GM19467 (cell line): ENCODE data around the gene NDUFB3.
"Not testable (repeated sequence)": the region's sequence is repeated elsewhere in the genome, so short reads cannot be mapped to it uniquely, and the experiment has no call there.

Source experiments
- ATAC-seq: cut with Tn5 transposase; IDR thresholded peaks from one replicate; pipeline ENCODE4 v1.9.1; 2021; ENCODE audit warnings: mild to moderate bottlenecking, moderate library complexity; ENCODE audit not compliant: unreplicated experiment

NDUFB3 gene

DNA sequence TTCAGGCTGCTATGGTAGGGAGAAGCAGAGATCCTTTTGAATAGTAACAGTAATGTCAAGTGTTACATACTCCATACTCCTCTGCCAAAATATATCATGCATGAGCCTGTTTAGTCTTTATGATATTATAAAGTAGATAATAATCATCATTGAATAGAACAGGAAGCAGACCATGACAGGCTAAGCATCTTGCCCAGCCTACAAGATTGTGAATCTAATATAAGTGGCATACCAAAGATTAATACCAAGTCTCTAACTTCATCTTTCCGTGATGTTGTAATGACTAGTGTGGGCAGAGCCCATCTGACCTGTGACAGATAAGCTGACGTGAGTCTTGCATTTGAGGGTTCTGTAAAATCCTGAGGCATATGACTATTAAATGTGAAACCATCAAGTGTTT lies 13.1 kb downstream of the NDUFB3 start:
- ATAC-seq = no peak

DNA sequence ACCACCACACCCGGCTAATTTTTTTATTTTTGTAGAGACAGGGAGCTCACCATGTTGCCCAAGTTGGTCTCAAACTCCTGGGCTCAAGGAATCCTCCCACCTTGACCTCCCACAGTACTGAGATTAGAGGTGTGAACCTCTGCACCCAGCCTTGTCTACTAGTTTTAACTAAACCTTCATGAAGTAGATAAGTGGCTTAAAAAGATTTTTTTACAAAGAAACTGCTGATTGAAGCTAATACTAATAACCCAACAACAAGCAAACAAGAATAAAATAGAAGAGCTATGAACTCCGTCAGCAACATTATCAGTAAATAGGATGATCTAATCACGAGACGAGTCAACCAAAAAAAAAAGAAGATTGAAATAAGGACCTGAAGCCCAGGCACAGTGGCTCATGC lies 18.8 kb downstream of the NDUFB3 start:
- no peak for ATAC-seq

DNA sequence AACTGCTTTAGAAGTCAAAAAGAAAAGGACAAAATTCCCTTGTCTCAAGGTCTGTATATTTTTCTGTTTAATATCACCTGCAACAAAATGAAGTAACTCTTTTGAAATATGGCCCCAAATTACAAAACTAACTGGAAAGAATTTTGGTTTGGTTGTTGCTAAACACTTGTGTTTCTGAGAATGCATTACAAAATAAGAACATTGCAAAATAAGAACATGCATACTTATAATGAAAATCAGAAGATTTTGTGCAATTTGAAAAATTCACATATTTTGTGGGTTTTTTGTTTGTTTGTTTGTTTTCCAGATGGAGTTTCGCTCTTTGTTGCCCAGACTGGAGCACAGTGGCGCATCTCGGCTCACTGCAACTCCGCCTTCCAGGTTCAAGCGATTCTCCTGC lies 21.8 kb downstream of the NDUFB3 start:
- no peak for ATAC-seq

DNA sequence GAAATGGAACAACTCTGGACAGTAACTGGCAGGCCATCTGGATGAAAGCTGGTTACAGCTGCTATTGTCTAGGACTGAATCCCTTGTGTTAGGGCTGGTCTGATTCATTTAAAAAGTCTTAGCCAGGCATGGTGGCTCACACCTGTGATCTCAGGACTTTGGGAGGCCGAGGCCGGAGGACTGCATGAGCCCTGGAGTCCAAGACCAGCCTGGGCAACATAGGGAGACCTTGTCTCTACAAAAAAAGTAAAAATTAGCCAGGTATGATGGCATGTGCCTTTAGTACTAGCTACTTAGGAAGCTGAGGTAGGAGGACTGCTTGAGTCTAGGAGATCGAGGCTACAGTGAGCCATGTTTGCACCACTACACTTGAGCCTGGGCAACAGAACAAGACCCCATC lies 28.7 kb downstream of the NDUFB3 start:
- no peak for ATAC-seq

DNA sequence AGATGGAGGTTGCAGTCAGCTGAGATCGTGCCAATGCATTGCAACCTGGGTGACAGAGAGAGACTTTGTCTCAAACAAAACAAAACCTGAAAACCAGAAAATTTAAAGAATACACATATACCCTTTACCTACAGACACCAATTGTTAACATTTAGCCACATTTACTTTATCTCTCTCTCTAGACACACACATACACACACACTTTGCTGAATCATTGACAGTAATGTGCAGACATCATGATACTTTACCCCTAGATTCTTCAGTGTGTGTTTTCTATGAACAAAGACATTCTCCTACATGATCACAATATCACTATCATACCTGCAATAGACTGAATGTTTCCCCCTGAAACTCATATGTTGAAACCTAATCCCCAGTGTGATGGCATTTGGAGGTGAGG lies 34.0 kb downstream of the NDUFB3 start:
- ATAC-seq = no peak

DNA sequence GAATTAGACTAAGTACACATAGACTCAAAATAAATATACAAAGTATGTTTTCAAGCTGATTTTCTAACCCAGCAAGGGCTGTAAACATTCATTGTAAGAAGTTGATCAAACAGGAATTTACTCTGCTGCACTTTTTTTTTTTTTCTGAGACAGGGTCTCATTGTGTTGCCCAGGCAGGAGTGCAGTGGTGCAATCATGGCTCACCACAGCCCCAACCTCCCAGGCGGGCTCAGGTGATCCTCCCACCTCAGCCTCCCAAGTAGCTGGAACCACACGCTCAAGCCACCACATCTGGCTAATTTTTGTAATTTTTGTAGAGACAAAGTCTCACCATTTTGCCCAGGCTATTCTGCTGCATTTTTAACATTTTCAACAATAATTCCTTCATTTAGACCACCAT lies 35.8 kb downstream of the NDUFB3 start:
- no peak for ATAC-seq

DNA sequence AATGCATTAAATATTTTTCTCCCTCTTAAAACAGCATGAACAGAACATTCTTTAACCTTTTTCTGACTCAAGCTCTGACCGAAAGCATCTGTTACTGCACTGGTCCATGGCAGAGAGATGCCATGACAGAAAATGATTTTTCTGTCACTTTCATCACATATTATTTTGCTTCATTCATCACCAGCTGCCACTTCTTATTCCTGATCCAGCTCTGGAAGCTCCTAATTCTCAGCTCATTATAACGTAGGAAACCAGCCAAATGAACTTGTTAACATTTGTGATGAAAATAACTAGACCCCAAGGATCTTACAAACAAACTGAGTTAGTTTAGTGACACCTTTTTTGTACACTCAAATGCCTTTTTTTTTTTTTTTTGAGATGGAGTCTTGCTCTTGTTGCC lies 36.5 kb downstream of the NDUFB3 start:
- no peak for ATAC-seq

DNA sequence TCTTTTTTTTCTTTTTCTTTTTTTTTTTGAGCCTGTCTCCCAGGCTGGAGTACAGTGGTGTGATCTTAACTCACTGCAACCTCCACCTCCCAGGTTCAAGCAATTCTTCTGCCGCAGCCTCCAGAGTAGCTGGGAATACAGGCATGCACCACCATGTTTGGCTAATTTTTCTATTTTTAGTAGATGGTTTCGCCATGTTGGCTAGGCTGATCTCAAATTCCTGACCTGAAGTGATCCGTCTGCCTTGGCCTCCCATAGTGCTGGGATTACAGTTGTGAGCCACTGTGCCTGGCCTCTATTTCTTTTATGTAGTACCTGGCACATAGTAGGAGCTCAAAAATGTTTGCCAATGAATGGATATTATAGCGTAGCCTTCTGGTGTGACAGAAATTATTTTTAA lies 37.4 kb downstream of the NDUFB3 start:
- no peak for ATAC-seq

DNA sequence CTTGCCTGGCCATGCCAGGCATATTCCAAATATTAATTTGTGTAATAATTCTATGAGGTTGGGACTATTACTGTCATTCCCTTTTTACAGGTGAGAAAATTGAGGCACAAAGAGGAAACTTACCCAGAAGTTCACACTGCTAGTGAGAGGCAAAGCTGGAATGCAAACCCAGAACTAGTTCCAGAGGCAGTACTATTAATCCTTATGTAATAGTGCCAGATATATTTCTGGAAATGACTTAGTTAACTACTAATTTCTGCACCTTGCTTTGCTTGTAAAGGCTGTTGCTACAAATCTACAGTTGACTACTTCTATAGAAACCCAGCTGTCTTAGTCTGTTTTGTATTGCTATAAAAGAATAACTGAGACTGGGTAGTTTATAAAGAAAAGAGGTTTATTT lies 38.8 kb downstream of the NDUFB3 start:
- ATAC-seq = no peak

DNA sequence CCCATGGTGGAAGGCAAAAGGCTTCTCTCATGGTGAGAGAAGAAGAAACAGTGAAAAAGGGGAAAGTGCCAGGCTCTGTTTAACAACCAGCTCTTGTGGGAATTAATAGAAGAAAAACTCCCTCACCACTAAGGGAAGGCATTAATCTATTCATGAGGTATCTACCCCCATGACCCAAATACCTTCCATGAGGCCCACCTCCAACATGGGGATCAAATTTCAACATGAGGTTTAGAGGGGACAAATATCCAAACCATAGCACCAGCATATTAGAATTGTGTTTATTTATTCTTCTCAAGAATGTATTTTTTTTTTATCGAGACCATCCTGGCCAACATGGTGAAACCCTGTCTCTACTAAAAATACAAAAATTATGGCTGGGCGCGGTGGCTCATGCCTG lies 39.3 kb downstream of the NDUFB3 start:
- no peak for ATAC-seq

DNA sequence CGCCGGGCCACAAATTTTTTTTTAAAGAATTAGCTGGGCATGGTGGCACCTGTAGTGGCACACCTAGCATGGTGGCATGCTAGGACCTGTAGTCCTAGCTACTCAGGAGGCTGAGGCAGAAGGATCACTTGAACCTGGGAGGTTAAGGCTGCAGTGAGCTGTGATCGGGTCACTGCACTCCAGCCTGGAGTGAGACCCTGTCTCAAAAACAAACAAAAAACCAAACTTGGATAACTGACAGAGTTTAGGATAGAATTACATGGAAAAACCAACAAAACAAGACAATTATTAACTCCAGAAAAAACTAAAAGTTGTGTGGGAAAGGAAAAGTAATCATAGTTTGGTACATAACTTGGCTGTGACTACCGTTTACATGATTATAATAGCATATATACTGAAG lies 42.5 kb downstream of the NDUFB3 start:
- ATAC-seq = no peak

DNA sequence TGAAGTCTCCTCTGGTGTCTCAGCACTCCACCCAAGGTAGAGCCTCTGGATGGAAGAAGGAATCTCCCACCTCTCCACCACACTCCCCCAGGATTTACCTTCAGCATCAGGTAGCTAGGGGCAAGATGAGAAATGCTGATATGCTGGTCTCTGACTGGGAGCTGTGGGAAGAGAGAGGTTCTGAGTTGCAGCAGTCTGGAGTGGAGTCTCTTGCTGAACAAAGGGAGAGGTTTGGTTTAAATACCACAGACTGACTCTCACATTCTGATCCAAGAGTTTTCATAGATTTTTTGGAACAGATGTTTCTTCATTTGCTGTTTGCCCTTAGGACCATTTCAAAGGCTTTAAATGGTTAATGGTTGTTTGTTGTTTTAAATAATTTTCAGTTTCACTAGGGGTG lies 43.0 kb downstream of the NDUFB3 start:
- ATAC-seq = no peak

DNA sequence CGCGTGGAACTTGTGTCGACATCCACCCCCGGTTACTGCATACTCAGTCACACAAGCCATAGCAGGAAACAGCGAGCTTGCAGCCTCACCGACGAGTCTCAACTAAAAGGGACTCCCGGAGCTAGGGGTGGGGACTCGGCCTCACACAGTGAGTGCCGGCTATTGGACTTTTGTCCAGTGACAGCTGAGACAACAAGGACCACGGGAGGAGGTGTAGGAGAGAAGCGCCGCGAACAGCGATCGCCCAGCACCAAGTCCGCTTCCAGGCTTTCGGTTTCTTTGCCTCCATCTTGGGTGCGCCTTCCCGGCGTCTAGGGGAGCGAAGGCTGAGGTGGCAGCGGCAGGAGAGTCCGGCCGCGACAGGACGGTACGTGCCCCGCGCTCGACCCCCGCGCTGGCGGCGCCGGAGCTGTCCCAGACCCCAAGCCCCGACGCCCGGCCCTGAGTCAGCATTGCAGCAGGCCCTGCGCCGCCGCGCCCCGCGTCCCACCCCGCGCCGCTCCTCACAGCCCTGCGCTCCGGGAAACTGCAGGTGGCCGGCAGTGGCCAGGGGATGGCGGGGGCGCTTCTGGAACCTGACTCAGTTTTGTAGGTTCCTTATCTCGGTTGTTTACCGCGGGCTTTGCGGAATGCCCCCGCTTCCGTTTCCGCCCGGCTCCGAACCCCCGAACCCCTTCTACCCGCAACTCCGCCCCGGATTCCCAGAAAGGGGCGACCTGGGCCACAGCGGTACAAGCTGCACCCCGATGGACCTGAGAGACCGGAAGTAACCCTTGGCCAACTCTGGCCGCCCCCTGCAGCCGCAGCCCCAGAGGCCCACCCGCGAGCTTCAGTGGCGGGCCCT lies 44.5 kb downstream of the NDUFB3 start, which contains the start of gene CFLAR:
CFLAR (plus strand) TSS at position 50 of the 844 bp plus-strand sequence. CDS start 13,702 bp downstream, outside the sequence.
- ATAC-seq = peak; percentile 32

DNA sequence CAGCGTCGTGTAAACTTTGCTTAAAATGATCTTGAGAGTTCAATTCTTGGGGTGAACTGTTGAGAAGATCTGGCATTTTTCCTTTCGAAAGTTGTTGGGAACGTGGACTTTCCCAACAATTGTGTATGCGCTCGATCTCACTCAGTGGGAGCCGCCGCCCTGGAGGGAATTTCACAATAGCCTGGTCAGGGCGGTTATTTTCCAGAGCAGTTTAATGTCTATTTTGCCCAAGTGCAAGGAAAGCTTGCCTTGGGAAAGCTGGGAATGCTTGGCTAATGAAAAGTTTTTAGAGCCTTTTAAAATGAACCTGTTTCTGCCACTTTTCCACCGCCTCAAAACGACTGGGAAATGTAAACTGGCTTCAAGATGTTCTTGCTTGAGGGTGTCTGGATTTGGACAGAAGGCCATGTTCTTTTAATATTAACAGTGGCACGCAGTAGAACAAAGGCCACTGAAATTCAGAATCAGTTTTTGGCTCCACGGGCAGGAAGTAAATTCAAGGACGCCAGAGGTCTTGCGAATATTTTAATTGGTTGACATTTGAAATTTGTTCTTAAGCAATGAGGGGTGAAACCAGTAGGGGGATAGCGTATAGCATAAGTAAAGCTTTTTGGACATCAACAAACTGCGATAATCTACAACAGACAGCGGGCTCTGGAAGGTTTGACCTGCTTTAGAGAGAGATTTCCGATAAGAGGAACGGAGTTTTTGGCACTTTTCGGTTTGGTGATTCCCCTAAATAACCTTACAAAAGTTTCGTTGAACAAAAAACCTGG lies 45.3 kb downstream of the NDUFB3 start:
- ATAC-seq = peak; percentile 22

DNA sequence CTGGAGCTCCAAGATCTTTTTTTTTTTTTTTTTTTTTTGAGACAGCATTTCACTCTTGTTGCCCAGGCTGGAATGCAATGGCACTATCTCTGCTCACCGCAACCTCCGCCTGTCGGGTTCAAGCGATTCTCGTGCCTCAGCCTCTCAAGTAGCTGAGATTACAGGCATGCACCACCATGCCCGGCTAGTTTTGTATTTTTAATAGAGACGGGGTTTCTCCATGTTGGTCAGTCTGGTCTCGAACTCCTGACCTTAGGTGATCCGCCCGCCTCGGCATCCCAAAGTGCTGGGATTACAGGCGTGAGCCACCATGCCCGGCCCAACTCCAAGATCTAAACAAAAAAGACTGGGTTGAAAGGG lies 45.9 kb downstream of the NDUFB3 start:
- not testable (repeated sequence) for ATAC-seq

DNA sequence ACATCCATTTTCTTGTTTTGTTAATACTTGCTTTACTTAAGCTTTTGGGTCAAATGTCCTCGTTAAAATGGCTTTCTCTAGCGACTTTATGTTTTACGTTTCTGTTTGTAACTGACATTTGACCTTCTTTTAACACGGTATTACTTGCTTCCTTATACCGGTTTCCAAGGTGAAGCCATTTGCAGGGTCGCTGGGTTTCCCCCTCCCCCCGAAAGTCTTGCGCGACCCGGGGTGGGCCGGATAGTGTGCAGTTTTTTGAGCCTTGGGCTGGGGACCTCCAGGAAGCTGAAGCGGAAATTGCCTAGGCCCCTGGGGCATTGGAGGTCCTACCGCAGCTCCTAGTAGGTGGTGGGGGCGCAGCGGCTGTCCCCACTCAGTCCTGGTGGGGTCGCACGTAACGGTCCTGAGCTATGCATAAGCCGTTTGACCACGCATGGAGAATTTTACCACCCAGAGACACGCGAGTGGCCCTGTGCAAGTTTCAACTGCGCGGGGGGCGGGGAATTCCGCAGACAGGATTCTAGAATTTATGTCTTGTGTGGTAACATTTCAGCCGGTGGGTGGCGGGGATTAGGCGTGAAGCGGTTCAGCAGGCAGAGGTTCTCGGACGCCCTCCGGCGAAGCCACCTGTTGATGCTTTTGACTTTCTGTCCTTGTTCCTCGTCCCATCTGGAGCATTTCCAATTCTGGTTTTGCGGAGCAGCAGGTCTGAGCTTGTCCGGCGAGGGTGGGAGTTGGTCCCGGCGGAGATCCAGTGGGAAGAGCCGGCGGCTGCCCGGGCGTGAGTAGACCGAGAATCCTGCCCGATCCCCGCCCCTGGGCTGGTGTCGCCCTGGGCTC lies 46.5 kb downstream of the NDUFB3 start:
- peak; percentile 46 for ATAC-seq

DNA sequence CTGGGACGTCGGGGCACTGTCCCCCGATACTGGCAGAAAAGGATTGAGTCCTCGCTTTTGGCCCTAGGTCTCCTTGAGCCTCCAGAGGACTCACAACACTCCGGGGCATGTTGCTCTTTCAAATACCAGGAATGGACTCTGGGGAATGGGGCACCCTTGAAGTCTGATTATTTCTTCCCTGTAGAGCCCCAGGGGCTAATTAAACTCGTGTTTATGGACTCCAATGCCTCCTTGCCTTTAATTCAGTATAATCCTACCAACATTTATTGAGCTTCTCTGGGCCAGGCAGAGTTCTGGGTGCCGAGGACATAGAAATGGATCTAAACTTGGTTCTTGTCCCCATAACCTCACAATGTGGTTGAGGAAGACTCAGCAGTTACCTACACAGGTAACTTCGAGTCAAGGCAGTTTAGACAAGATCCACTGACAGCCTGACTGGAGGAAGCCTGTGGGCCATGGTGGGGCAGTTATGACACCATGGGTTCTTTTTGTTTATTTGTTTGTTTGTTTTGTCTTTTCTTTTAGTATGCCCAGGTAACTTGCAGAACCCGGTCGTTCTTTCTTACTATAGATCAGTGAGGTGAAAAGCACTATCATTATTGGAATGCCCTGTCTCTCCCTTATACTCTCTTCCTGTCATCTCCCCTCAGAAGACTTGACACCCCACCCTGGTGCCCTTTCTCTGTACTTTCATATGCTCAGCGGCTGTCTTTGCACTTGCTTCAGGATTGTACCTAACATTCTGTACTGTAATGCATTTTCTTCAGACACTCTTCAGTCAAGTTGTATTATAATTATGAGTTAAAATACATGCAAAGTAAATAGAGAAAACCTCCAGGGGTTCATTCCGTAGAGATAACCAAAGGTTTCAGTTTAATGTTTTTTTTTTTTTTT lies 47.4 kb downstream of the NDUFB3 start:
- ATAC-seq = no peak

DNA sequence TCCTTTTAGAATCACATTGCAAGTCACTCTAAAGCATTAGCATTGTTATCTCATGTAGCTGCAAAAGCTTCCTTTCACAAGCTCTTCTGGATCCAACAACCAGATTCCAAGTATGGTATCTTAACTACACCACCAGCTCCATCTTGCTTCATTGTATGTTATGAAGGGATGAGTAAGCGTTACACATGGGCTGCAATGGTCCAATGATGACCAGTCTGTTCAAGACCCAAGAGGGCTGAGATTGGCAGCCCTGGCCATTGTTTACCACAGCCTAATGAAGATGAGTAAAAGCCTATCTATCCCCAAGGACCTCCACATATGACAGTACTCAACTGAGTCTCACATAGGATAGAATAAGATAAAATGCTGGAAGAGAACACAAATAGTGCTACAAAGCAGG lies 50.5 kb downstream of the NDUFB3 start:
- no peak for ATAC-seq

DNA sequence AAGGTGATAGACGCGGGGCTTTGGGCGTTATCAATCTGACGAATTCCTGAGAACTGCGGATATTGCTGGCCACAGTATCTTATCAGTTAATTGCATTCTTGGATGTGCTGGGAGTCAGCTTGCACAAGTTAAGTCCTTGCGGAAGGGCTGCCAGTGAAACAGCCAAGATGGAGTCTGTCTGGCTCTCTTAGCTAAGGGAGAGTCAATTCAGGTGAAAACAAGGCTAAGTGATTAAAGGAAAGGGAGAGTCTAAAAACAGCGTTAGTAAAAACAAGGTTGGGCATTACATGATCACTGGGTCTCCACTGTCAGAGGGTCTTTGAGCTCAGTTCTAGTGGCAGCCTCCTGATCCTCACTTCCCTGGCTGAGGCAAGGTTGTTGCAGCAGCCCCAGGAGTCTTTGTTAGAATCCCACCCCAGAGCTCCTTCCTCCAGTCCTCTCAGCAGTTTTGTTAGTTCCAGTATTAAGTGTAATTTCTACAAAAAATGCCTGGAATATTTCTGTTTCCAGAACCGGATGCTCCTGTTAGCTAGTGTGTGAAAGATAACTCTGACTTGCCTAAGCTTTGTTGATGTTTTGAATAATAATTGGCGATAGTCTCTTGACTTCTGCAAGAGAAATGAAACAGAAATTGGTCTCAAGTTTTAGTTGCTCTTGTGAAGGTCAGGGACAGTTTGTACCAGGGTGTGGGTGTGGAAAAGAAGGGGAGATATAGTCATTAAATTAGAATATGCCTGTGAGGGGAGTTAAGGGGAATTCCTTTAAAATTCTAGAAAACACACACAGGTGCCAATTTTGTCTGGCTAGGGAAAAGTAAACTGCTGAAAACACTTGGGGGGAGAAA lies 54.7 kb downstream of the NDUFB3 start:
- no peak for ATAC-seq

DNA sequence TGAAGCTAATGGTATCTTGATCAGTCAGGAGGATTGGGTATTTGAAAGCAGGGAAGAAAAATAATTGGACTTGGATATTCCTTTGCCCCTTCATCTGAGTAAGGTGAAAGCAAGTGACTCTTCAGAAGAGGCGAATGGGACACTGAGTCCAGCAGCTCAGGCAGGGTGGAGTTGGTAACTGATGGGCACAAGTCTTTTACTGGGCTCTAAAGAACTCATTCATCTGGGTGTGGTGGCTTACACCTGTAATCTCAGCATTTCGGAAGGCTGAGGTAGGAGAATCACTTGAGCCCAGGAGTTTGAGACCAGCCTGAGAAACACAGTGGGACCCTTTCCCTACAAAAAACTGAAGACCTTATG lies 55.3 kb downstream of the NDUFB3 start:
- no peak for ATAC-seq
